PFSK-1 (cell line): ENCODE measurements around the gene BCL2L1.

Source experiments
- POLR2AphosphoS5 ChIP-seq: IDR thresholded peaks from 2 replicates; pipeline ENCODE4 v1.6.1; 2012; ENCODE audit warnings: low read depth, mild to moderate bottlenecking, control low read depth, low read length, moderate library complexity
- SIN3A ChIP-seq: IDR thresholded peaks from 2 replicates; pipeline ENCODE4 v1.6.1; 2012; ENCODE audit warnings: mild to moderate bottlenecking, low read length, moderate library complexity, borderline replicate concordance; ENCODE audit not compliant: insufficient read depth
- TAF1 ChIP-seq: IDR thresholded peaks from 2 replicates; pipeline ENCODE4 v1.6.1; 2012; ENCODE audit warnings: low read length, control low read depth, borderline replicate concordance; ENCODE audit not compliant: insufficient read depth

DNA sequence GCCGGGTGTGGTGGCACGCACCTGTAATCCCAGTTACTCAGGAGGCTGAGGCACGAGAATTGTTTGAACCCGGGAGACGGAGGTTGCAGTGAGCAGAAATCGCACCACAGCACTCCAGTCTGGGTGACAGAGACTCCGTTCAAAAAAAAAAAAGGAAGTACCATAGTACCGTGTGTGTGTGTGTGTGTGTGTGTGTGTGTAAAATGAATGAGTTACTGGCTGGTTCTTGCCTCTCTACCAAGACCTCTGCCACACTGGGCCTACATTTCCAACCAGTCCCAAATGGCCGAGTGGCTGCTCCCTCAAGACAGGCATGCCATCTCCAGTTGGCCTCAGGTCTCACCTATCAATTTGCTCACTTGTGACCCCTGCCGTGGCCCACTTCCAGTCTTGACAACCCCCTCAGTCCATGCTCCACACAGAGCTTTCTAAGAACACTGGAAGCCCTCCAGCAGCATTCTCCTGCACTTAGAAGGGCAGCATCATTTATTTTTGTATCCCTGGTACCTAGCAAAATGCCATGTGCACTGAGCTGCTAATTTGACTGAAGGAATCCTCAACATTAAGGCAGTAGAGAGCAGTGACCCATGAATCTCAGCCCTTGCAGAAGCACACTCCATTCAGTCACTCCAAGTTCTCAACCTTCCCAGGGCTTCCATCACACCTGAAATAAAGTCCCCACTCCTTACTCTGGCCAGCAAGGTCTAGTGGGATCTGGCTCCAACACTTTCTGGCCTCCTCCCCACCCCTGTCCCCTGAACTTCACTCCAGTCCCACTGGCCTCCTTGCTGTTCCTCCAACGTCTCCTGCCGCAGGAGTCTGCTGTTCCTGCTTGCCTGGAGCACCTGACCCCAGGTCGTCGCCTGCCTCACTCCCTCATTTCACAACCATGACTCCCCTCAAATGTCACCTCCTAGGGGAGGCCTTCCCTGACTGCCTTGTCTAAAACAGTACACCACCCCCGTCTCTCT lies 55.1 kb downstream of the BCL2L1 start:
- TF ChIP-seq TAF1: no peak
- TF ChIP-seq POLR2AphosphoS5: no peak
- TF ChIP-seq SIN3A: no peak
